CD4-positive, alpha-beta T cell treated with Interleukin-6 for 4 hours (primary cell): Measurements from ENCODE around the gene DDX10.
"Not testable (repeated sequence)": the region's sequence is repeated elsewhere in the genome, so short reads cannot be mapped to it uniquely, and the experiment has no call there.

Source experiments
- DNase-seq: peaks from one replicate; pipeline ENCODE4 v3.0.0-alpha.2; 2020; ENCODE audit warnings: mixed read lengths

The DDX10 gene

GRCh38 chr11:108779147-108779546 is 114.3 kb downstream of the DDX10 start:
- DNase-seq = not testable (repeated sequence)

- no peak for DNase-seq
Measured at GRCh38 chr11:108780119-108780518, 115.2 kb downstream of the DDX10 start.

GRCh38 chr11:108781946-108782345 is 117.1 kb downstream of the DDX10 start:
- no peak for DNase-seq

GRCh38 chr11:108786281-108786990 is 121.6 kb downstream of the DDX10 start:
- no peak for DNase-seq

GRCh38 chr11:108787105-108787504 is 122.2 kb downstream of the DDX10 start:
- no peak for DNase-seq

GRCh38 chr11:108788565-108789199 is 123.8 kb downstream of the DDX10 start:
- no peak for DNase-seq

GRCh38 chr11:108790501-108791299 is 125.8 kb downstream of the DDX10 start:
- DNase-seq = no peak

GRCh38 chr11:108793138-108793537 is 128.3 kb downstream of the DDX10 start:
- DNase-seq = no peak

GRCh38 chr11:108793611-108794010 is 128.7 kb downstream of the DDX10 start:
- no peak for DNase-seq

- DNase-seq = no peak
Measured at GRCh38 chr11:108796551-108796950, 131.7 kb downstream of the DDX10 start.

GRCh38 chr11:108797578-108798100 is 132.8 kb downstream of the DDX10 start:
- no peak for DNase-seq

- DNase-seq = no peak
Measured at GRCh38 chr11:108802492-108802891, 137.6 kb downstream of the DDX10 start.

GRCh38 chr11:108803776-108804175 is 138.9 kb downstream of the DDX10 start:
- no peak for DNase-seq

- no peak for DNase-seq
Measured at GRCh38 chr11:108804511-108804910, 139.6 kb downstream of the DDX10 start.

- no peak for DNase-seq
Measured at GRCh38 chr11:108805030-108805429, 140.2 kb downstream of the DDX10 start.

- DNase-seq = no peak
Measured at GRCh38 chr11:108807262-108807661, 142.4 kb downstream of the DDX10 start.

GRCh38 chr11:108813086-108813485 is 148.2 kb downstream of the DDX10 start:
- DNase-seq = no peak

- DNase-seq = no peak
Measured at GRCh38 chr11:108817976-108818375, 153.1 kb downstream of the DDX10 start.

- DNase-seq = no peak
Measured at GRCh38 chr11:108818971-108819370, 154.1 kb downstream of the DDX10 start.

GRCh38 chr11:108819957-108820356 is 155.1 kb downstream of the DDX10 start:
- DNase-seq = no peak

- not testable (repeated sequence) for DNase-seq
Measured at GRCh38 chr11:108823960-108824359, 159.1 kb downstream of the DDX10 start.

- DNase-seq = no peak
Measured at GRCh38 chr11:108824545-108824944, 159.7 kb downstream of the DDX10 start.

- no peak for DNase-seq
Measured at GRCh38 chr11:108825381-108825780, 160.5 kb downstream of the DDX10 start.

- DNase-seq = no peak
Measured at GRCh38 chr11:108826136-108826535, 161.3 kb downstream of the DDX10 start.
